Stimulated activated CD8-positive, alpha-beta memory T cell treated with anti-CD3 and anti-CD28 coated beads, Interleukin-4, amount 100 ng/mL, for 1 hour (primary cell): ENCODE data around the gene GTF2IRD1.
"Not testable (repeated sequence)": the region's sequence is repeated elsewhere in the genome, so short reads cannot be mapped to it uniquely, and the experiment has no call there.

Experiments used
- DNase-seq, 2 donors: peaks; one replicate each; pipeline ENCODE4 v3.0.0-alpha.2; 2020; ENCODE audit warnings: low read depth in 2 of 2, low spot score in 1 of 2

Gene GTF2IRD1, protein sequence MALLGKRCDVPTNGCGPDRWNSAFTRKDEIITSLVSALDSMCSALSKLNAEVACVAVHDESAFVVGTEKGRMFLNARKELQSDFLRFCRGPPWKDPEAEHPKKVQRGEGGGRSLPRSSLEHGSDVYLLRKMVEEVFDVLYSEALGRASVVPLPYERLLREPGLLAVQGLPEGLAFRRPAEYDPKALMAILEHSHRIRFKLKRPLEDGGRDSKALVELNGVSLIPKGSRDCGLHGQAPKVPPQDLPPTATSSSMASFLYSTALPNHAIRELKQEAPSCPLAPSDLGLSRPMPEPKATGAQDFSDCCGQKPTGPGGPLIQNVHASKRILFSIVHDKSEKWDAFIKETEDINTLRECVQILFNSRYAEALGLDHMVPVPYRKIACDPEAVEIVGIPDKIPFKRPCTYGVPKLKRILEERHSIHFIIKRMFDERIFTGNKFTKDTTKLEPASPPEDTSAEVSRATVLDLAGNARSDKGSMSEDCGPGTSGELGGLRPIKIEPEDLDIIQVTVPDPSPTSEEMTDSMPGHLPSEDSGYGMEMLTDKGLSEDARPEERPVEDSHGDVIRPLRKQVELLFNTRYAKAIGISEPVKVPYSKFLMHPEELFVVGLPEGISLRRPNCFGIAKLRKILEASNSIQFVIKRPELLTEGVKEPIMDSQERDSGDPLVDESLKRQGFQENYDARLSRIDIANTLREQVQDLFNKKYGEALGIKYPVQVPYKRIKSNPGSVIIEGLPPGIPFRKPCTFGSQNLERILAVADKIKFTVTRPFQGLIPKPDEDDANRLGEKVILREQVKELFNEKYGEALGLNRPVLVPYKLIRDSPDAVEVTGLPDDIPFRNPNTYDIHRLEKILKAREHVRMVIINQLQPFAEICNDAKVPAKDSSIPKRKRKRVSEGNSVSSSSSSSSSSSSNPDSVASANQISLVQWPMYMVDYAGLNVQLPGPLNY

GRCh38 chr7:74453322-74454011 lies at the start of gene GTF2IRD1:
Gene GTF2IRD1, plus strand, starts transcription at chr7:74453906. Its CDS starts 54,175 bp downstream, at chr7:74508081.
- no peak for DNase-seq

- DNase-seq = no peak
Measured at GRCh38 chr7:74404388-74404700, 49.4 kb upstream of the GTF2IRD1 start.

- no peak for DNase-seq
Measured at GRCh38 chr7:74404741-74405140, 49.0 kb upstream of the GTF2IRD1 start.

DNA sequence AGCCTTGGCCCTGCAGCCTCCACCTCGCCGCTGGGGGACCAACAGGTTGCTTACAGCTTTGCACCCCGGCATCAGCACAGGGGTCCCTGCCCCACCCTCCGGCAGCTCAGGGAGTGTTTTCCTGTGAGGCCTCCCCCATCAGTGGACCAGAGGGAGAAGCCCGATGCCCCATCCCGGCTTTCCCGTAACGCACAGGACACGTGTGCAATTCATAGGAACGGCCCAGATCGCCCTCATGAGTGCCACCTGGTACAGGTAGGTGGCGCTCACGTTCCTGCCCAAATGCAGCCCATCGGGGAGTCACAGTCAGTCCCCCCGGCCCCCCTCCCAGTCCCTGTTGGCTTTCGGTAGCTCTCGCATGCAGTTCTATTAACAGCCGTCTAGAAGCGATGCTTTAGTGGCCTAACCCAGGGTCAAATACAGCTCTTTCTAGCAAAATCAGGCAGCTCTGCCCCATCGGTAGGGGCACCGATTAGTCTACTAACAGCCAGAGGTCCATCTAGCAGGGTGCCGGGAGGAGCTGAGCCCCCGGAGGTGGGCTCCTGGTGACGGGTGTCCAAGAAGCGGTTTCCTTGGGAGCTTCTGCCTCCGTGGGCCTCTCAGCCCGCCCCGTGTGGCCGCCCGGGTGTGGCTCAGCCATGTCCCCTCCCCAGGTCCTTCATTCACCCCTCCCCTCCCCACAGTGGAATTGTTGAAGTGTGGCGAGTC lies 48.4 kb upstream of the GTF2IRD1 start:
- no peak for DNase-seq

GRCh38 chr7:74405899-74406512 lies 47.7 kb upstream of the GTF2IRD1 start:
- no peak for DNase-seq

DNA sequence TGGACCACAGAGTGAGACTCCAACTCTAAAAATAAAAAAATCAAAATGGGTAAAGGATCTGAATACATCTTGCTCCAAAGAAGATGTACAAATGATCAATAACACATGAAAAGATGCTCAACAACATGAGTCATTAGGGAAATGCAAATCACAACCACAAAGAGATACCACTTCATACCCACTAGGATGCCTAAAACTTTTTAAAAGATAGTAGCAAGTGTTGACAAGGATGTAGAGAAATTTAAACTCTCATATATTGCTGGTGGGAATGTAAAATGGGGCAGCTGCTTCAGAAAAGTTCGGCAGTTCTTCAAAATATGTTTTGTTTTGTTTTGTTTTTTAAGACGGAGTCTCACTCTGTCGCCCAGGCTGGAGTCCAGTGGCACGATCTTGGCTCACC lies 45.7 kb upstream of the GTF2IRD1 start:
- no peak for DNase-seq

DNA sequence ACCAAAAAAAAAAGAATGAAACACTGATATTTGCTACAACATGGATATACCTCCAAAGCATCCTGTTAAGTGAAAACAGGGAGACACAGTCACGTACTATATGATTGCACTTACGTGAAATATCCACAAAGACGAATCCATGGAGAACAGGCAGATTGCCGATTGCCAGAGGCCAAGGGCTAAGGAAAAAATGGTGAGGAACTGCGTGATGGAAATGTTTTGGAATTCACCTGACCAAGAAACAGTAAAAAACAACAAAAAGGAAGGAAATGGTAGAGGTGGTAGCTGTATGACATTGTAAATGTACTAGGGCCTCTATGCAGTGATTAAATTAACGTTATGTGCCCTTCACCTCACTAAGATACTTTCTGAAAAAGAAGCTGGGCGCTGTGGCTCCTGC lies 44.1 kb upstream of the GTF2IRD1 start:
- no peak for DNase-seq

GRCh38 chr7:74410772-74411171 lies 42.9 kb upstream of the GTF2IRD1 start:
- DNase-seq = no peak

GRCh38 chr7:74411571-74411970 lies 42.1 kb upstream of the GTF2IRD1 start:
- not testable (repeated sequence) for DNase-seq

- DNase-seq = no peak
Measured at GRCh38 chr7:74412056-74412455, 41.6 kb upstream of the GTF2IRD1 start.

- DNase-seq = no peak
Measured at GRCh38 chr7:74412603-74413002, 41.1 kb upstream of the GTF2IRD1 start.

DNA sequence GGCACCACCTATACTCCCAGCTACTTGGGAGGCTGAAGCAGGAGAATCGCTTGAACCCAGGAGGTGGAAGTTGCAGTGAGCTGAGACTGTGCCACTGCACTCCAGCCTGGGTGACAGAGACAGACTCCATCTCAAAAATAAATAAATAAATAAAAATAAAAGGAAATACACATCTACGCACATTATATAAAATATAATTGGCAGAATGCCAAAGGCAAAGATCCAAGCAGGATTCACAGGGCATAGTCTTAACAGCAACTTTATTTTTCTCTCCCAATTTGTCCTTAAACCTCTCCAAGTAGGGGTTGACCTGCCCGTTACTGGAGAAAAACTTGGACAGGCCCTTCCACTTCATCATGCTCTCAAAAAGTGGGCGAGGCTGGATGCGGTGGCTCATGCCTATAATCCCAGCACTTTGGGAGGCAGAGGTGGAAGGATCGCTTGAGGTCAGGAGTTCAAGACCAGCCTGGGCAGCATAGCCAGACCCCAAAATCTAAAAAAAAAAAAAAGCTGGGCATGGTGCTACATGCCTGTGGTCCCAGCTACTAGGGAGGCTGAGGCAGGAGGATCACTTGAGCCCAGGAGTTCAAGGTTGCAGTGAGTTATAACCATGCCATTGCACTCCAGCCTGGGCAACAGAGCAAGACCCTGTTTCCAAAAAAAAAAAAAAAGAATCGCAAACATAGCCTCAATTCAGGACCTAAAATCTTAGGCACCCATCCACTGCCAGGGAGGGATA lies 38.9 kb upstream of the GTF2IRD1 start:
- DNase-seq = not testable (repeated sequence)

DNA sequence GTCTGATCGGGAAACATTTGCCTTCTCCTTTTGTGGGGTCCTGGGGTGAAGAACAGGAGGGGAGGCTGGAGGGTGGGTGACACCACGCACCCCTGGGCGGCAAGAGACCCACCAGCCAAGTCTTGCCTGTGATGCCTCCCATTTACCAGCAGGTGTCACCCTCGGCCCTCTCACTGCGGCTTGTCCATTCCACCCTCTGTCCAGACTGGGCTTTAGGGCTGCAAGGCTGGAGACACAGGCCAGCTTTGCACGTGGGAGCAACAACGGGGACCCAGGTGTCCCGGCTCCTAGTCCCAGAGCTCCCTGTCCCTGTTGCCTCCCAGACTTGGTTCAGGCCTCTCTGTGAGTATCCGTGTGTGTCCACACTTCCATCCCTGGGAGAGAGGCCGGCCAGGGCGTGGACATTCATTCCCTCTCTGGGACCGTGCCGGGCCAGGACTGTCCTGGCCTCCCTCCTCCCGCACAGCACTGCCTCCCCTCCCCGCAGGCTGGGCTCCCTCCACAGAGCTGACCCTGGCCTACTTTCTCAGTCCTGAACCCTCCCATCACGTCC lies 36.2 kb upstream of the GTF2IRD1 start:
- peak; percentile 18 to 30 for DNase-seq

DNA sequence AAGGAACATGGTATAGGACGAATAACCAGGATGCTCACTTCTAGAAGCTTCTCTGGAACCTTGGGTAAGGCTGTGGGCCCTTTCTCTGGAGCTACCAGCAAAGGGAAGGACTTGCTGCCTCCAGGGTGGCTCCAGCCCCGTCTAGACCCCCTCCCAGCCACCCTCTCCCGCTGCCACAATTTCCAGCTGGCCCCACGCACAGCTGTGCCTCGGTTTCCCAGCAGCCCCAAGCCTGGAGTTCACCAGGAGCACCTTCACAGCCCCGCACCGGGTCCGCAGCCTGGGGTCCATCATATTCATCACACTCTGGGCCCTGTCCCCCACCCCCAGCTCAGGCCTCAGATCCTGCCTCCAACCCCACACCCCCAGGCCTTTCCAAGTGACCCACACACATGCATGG lies 35.6 kb upstream of the GTF2IRD1 start:
- DNase-seq = no peak

DNA sequence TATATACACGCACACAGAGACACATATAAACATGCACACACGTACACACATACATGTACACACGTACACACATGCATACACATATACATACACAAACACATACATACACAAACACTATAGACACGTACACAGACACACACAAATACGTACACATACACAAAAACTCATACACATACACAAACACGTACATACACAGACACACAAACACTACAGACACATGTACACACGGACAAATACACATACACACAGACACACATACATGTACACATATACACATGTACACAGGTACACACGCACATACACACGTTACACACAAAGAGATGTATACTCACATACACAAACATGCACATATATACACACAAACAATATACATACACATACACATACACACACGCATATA lies 35.2 kb upstream of the GTF2IRD1 start:
- no peak for DNase-seq

DNA sequence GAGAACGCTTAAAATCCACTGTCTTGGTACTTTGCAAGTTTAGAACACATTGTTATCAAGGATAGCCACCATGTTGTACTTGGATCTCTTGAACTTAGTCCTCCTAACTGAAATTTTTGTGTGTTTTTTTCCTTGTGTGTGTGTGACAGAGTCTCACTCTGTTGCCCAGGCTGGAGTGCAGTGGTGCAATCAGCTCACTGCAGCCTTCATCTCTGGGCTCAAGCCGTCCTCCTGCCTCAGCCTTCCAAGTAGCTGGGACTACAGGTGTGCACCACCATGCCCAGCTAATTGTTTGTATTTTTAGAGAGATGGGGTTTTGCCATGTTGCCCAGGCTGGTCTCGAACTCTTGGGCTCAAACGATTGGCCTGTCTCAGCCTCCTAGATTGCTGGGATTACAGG lies 34.5 kb upstream of the GTF2IRD1 start:
- not testable (repeated sequence) for DNase-seq

DNA sequence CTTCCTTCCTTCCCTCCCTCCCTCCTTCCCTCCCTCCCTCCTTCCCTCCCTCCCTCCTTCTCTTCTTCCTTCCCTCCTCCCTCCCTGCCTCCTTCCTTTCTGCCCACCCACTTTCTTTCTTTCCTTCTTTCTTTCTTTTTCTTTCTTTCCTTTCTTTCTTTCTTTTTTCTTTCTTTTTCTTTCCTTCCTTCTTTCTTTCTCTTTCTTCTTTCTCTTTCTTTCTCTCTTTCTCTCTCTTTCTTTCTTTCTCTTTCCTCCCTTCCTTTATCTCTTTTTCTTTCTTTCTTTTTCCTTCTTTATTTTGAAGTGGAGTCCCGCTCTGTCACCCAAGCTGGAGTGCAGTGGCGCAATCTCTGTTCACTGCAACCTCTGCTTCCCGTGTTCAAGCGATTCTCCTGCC lies 33.7 kb upstream of the GTF2IRD1 start:
- DNase-seq = no peak

GRCh38 chr7:74424291-74424880 lies 29.3 kb upstream of the GTF2IRD1 start:
- no peak for DNase-seq

GRCh38 chr7:74428023-74428422 lies 25.7 kb upstream of the GTF2IRD1 start:
- no peak for DNase-seq
